Central memory CD4-positive, alpha-beta T cell (primary cell): ENCODE data around the gene ZNF177.

ENCODE experiments used
- DNase-seq: peaks from one replicate; pipeline ENCODE4 v3.0.0; 2022

The ZNF177 gene

DNA sequence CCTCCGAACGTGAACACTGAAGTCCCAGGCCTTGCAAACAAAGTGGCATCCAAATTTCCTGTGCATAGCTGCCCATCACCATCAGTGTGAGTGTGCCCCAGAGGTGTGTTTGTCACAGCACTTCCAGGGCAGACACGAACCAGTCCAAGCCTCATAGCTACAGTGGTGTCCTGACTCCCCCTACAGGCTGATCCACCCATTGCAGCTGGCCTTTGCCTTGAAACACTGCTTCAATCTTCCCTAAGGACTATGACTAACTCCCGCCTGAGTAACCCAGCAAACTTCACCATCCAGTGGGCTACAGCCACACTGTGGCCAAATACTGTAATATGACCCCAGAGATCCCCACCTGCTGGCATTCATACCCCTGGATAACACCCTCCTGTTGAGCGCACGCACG lies 68.7 kb downstream of the ZNF177 start:
- peak; percentile 7 for DNase-seq
